ENCODE results near the gene KIF3C. TPM values are rescaled to one million over a fixed set of nuclear protein-coding genes. Genes with fewer than 3 reads are reported as not detected.

Gene KIF3C
- total and polyA plus RNA-seq, 2 of the 4 experiments (the other 2 are of a cell fraction): 8.3 to 15.4 TPM

DNA sequence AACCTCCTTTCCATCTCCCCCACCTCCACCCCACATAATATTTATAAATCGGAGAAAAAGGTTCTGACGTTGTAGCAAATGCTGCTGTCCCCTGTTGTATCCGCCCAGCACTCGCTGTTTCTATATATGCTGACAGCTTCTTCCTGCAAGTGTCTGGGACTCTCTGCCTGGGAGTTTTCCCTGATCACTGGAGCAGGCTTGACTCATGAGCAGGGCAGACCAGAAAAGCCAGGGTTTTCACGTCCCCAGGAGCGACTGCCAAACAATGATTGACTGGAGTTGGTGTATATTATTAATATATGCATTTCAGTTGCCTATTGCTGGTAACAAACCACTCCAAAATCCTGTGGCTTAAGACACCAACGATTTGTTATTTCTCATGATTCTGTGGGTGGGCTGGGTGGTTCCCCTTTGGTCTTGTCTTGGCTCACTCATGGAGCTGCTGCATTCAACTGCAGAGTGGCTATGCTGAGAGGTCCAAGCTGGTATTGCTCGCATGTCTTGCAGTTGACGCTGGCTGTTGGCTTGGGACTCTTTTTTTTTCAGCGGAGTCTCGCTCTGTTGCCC, 82.8 kb downstream of the KIF3C start:
- H3K36me3 ChIP-seq (ENCODE audit: control insufficient read depth, insufficient read depth, low read length): no peaks in the 10 kb centered on the region
- no peak overlapping the region for H3K27ac ChIP-seq (ENCODE audit: insufficient read depth, low read length)
- H4K5ac ChIP-seq (ENCODE audit: low read depth, low read length): no peak overlapping the region
- peak; percentile 46 for DNase-seq
- ATAC-seq (ENCODE audit: low read depth): peak; percentile 69
- no peak overlapping the region for H2AK9ac ChIP-seq (replicated peaks; ENCODE audit: low read depth, low read length, poor library complexity)
- H3K23ac ChIP-seq (ENCODE audit: low read depth, low read length): no peak overlapping the region
- no peak overlapping the region for H3K4me3 ChIP-seq (ENCODE audit: insufficient read depth, low read depth, low read length)
- WGBS, 2 experiments (ENCODE audit: extremely low coverage in 2 of 2, insufficient read length in 1 of 2): 21% methylated on average over 2 of the region's 11 CpGs; no CpG with 5 or more reads in 1 of the 2 experiments
- BruUV-seq (replicated peaks): no TSS peak
- peaks cover 3% of the 10 kb centered on the region; the same call in 1 of the 2 replicates for H3K9me3 ChIP-seq (ENCODE audit: control insufficient read depth, insufficient read depth, low read length)
- in situ Hi-C loops (cut with MboI; ENCODE audit: low sequenced_read_pairs) (no loop called here), dilution Hi-C loops (cut with HindIII; ENCODE audit: low sequenced_read_pairs, unreplicated experiment) (no loop called here), intact Hi-C loops (cut with micrococcal nuclease) (no loop called here)
- H2BK20ac ChIP-seq (ENCODE audit: low read depth, low read length): no peak overlapping the region
- no peaks in the 10 kb centered on the region for H3K79me1 ChIP-seq (ENCODE audit: low read depth in 1 of 2, low read length in 2 of 2)
- H2BK120ac ChIP-seq (ENCODE audit: low read depth, low read length): no peak overlapping the region
- H2BK5ac ChIP-seq (ENCODE audit: low read depth, low read length, poor library complexity, severe bottlenecking): no peak overlapping the region
- no peak overlapping the region for H3K9ac ChIP-seq (ENCODE audit: low read depth, low read length)
- no peak overlapping the region for H3K14ac ChIP-seq (replicated peaks; ENCODE audit: low read depth, low read length)
- no peak overlapping the region for H2BK15ac ChIP-seq (ENCODE audit: low read depth, low read length)
- no peak overlapping the region for H3K4me2 ChIP-seq (ENCODE audit: low read depth, low read length)
- POLR2A ChIA-PET (ENCODE audit: unreplicated experiment): no interaction called here
- H3K4ac ChIP-seq (ENCODE audit: low read depth, low read length): no peak overlapping the region
- no peak overlapping the region for H2AK5ac ChIP-seq (ENCODE audit: low read depth, low read length)
- no peak overlapping the region for H4K8ac ChIP-seq (ENCODE audit: low read depth in 2 of 2, low read length in 2 of 2)
- no peak overlapping the region for H3K18ac ChIP-seq (ENCODE audit: low read depth, low read length)
- peaks cover 3% of the 10 kb centered on the region for H3K27me3 ChIP-seq (ENCODE audit: control insufficient read depth, insufficient read depth, low read length)
- CTCF ChIA-PET: no interaction called here
- no peak overlapping the region for H3K56ac ChIP-seq (ENCODE audit: extremely low read depth, insufficient read depth, low read length)
- peaks cover 2% of the 10 kb centered on the region; the same call in 1 of the 2 replicates for H3K4me1 ChIP-seq (ENCODE audit: control insufficient read depth, insufficient read depth, low read length)
- peaks cover 2% of the 10 kb centered on the region; the same call in 1 of the 2 replicates for H3K9me1 ChIP-seq (ENCODE audit: insufficient read depth, low read length)
- H4K20me1 ChIP-seq (ENCODE audit: insufficient read depth, low read length): no peaks in the 10 kb centered on the region
- H4K91ac ChIP-seq (ENCODE audit: insufficient read depth, low read depth, low read length): no peak overlapping the region
- TF ChIP-seq, protein P1, sequence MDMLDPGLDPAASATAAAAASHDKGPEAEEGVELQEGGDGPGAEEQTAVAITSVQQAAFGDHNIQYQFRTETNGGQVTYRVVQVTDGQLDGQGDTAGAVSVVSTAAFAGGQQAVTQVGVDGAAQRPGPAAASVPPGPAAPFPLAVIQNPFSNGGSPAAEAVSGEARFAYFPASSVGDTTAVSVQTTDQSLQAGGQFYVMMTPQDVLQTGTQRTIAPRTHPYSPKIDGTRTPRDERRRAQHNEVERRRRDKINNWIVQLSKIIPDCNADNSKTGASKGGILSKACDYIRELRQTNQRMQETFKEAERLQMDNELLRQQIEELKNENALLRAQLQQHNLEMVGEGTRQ (IDR thresholded peaks at IDR 0.05; ENCODE audit: low read depth, low read length): no peak
- no peak for TF ChIP-seq CEBPB (IDR thresholded peaks at IDR 0.05; ENCODE audit: low read depth, low read length)
- TF ChIP-seq RFX5 (IDR thresholded peaks at IDR 0.05; ENCODE audit: low read depth, low read length): no peak
- no peak for TF ChIP-seq RAD21 (IDR thresholded peaks at IDR 0.05; ENCODE audit: low read length)
- TF ChIP-seq MXI1 (IDR thresholded peaks at IDR 0.05; ENCODE audit: borderline replicate concordance, low read depth, low read length): no peak
- TF ChIP-seq, protein P2, sequence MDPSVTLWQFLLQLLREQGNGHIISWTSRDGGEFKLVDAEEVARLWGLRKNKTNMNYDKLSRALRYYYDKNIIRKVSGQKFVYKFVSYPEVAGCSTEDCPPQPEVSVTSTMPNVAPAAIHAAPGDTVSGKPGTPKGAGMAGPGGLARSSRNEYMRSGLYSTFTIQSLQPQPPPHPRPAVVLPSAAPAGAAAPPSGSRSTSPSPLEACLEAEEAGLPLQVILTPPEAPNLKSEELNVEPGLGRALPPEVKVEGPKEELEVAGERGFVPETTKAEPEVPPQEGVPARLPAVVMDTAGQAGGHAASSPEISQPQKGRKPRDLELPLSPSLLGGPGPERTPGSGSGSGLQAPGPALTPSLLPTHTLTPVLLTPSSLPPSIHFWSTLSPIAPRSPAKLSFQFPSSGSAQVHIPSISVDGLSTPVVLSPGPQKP (IDR thresholded peaks at IDR 0.05; ENCODE audit: borderline replicate concordance, low read depth, low read length): no peak
- TF ChIP-seq SMC3 (IDR thresholded peaks at IDR 0.05; ENCODE audit: low read depth, low read length): no peak
- TF ChIP-seq, protein P3, sequence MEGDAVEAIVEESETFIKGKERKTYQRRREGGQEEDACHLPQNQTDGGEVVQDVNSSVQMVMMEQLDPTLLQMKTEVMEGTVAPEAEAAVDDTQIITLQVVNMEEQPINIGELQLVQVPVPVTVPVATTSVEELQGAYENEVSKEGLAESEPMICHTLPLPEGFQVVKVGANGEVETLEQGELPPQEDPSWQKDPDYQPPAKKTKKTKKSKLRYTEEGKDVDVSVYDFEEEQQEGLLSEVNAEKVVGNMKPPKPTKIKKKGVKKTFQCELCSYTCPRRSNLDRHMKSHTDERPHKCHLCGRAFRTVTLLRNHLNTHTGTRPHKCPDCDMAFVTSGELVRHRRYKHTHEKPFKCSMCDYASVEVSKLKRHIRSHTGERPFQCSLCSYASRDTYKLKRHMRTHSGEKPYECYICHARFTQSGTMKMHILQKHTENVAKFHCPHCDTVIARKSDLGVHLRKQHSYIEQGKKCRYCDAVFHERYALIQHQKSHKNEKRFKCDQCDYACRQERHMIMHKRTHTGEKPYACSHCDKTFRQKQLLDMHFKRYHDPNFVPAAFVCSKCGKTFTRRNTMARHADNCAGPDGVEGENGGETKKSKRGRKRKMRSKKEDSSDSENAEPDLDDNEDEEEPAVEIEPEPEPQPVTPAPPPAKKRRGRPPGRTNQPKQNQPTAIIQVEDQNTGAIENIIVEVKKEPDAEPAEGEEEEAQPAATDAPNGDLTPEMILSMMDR (conservative IDR thresholded peaks at IDR 0.05; ENCODE audit: low read depth, low read length): no peak
- TF ChIP-seq POLR2A (IDR thresholded peaks at IDR 0.05; ENCODE audit: low read depth, low read length): no peak
- no peak for TF ChIP-seq MAZ (IDR thresholded peaks at IDR 0.05; ENCODE audit: borderline replicate concordance, low read depth, low read length)
- TF ChIP-seq FOS (IDR thresholded peaks at IDR 0.05; ENCODE audit: low read depth, low read length): no peak
- TF ChIP-seq BHLHE40 (IDR thresholded peaks at IDR 0.05; ENCODE audit: low read depth, low read length): no peak
- TF ChIP-seq CHD1 (IDR thresholded peaks at IDR 0.05; ENCODE audit: low read depth, low read length): no peak
- no peak for TF ChIP-seq RCOR1 (IDR thresholded peaks at IDR 0.05; ENCODE audit: insufficient replicate concordance, low read length)
- no peak for TF ChIP-seq MAFK (IDR thresholded peaks at IDR 0.05; ENCODE audit: low read depth, low read length)
- no peak for TF ChIP-seq NFE2L2 (IDR thresholded peaks at IDR 0.05; ENCODE audit: low read depth, low read length)
- H2AFZ ChIP-seq (replicated peaks; ENCODE audit: low read length, poor library complexity): no peak overlapping the region

Data from IMR-90 (cell line).